ENCODE results near the gene NRXN3. TPM values are rescaled to one million over a fixed set of nuclear protein-coding genes. Genes with fewer than 3 reads are reported as not detected.

The NRXN3 gene
- total RNA-seq, 1 experiment from 2014 or later = not detected

GRCh38 chr14:79177106-79177505 is 1006.9 kb downstream of the NRXN3 start:
- ChIA-PET POLR2A (no interaction called here), CTCF (no interaction called here)
- Histone ChIP-seq H3K4me3 (ENCODE audit: low read depth in 2 of 2, low read length in 2 of 2) (no peak overlapping the region), H3K4me1 (ENCODE audit: control insufficient read depth, insufficient read depth, low read length) (no peaks in the 10 kb centered on the region), H3K27ac (ENCODE audit: low read length) (no peak overlapping the region), H3K36me3 (ENCODE audit: control insufficient read depth, insufficient read depth, low read length) (no peaks in the 10 kb centered on the region), H3K27me3 (ENCODE audit: control insufficient read depth, insufficient read depth, low read length) (no peaks in the 10 kb centered on the region), H3K9me3 (ENCODE audit: control insufficient read depth, insufficient read depth, low read depth, low read length) (no peaks in the 10 kb centered on the region)
- DNase-seq (ENCODE audit: low read depth, low spot score) (no peak), ATAC-seq (no peak)
- in situ Hi-C loops (cut with HindIII; ENCODE audit: low pct_unique_long_range_greater_than_20kb, low sequenced_read_pairs) (no loop called here), intact Hi-C loops (cut with micrococcal nuclease; ENCODE audit: unreplicated experiment) (no loop called here)
- no peak for TF ChIP-seq TCF7L2 (IDR thresholded peaks at IDR 0.05; ENCODE audit: low read depth, low read length)
- TF ChIP-seq SIN3A (IDR thresholded peaks at IDR 0.05; ENCODE audit: borderline replicate concordance, insufficient read depth, low read depth, low read length) = no peak
- no TSS peak for BruUV-seq (replicated peaks)

- intact Hi-C loops (cut with micrococcal nuclease; ENCODE audit: unreplicated experiment) = no loop called here
- ATAC-seq (no peak), DNase-seq (ENCODE audit: low read depth, low spot score) (no peak)
- BruUV-seq (replicated peaks) = no TSS peak
- H3K4me1 ChIP-seq (ENCODE audit: control insufficient read depth, insufficient read depth, low read length) = no peaks in the 10 kb centered on the region
- CTCF ChIA-PET = no interaction called here
- in situ Hi-C loops (cut with HindIII; ENCODE audit: low pct_unique_long_range_greater_than_20kb, low sequenced_read_pairs) = no loop called here
- POLR2A ChIA-PET = no interaction called here
- H3K4me3 ChIP-seq (ENCODE audit: low read depth in 2 of 2, low read length in 2 of 2) = no peak overlapping the region
- H3K27ac ChIP-seq (ENCODE audit: low read length) = no peak overlapping the region
- no peaks in the 10 kb centered on the region for H3K9me3 ChIP-seq (ENCODE audit: control insufficient read depth, insufficient read depth, low read depth, low read length)
- TF ChIP-seq REST (IDR thresholded peaks at IDR 0.05; ENCODE audit: insufficient read depth in 1 of 2, low read depth in 2 of 2, low read length in 1 of 2) = no peak
- TF ChIP-seq POLR2AphosphoS5 (IDR thresholded peaks at IDR 0.05; ENCODE audit: low read depth, low read length) = no peak
- no peak for TF ChIP-seq SIN3A (IDR thresholded peaks at IDR 0.05; ENCODE audit: borderline replicate concordance, insufficient read depth, low read depth, low read length)
- no peak for TF ChIP-seq CTCF (IDR thresholded peaks at IDR 0.05)
- TF ChIP-seq TCF7L2 (IDR thresholded peaks at IDR 0.05; ENCODE audit: low read depth, low read length) = no peak
- H3K27me3 ChIP-seq (ENCODE audit: control insufficient read depth, insufficient read depth, low read length) = no peaks in the 10 kb centered on the region
- no peaks in the 10 kb centered on the region for H3K36me3 ChIP-seq (ENCODE audit: control insufficient read depth, insufficient read depth, low read length)
Measured at GRCh38 chr14:79178719-79179118, 1008.5 kb downstream of the NRXN3 start.

- ChIA-PET CTCF (no interaction called here), POLR2A (no interaction called here)
- H3K4me3 ChIP-seq (ENCODE audit: low read depth in 2 of 2, low read length in 2 of 2) = no peak overlapping the region
- no peaks in the 10 kb centered on the region for H3K27me3 ChIP-seq (ENCODE audit: control insufficient read depth, insufficient read depth, low read length)
- H3K36me3 ChIP-seq (ENCODE audit: control insufficient read depth, insufficient read depth, low read length) = no peaks in the 10 kb centered on the region
- intact Hi-C loops (cut with micrococcal nuclease; ENCODE audit: unreplicated experiment) (no loop called here), in situ Hi-C loops (cut with HindIII; ENCODE audit: low pct_unique_long_range_greater_than_20kb, low sequenced_read_pairs) (no loop called here)
- no peaks in the 10 kb centered on the region for H3K9me3 ChIP-seq (ENCODE audit: control insufficient read depth, insufficient read depth, low read depth, low read length)
- H3K4me1 ChIP-seq (ENCODE audit: control insufficient read depth, insufficient read depth, low read length) = no peaks in the 10 kb centered on the region
- no TSS peak for BruUV-seq (replicated peaks)
- DNase-seq (ENCODE audit: low read depth, low spot score) (no peak), ATAC-seq (no peak)
- no peak for TF ChIP-seq POLR2AphosphoS5 (IDR thresholded peaks at IDR 0.05; ENCODE audit: low read depth, low read length)
- TF ChIP-seq CTCF (IDR thresholded peaks at IDR 0.05) = no peak
- no peak for TF ChIP-seq TCF7L2 (IDR thresholded peaks at IDR 0.05; ENCODE audit: low read depth, low read length)
- no peak for TF ChIP-seq SIN3A (IDR thresholded peaks at IDR 0.05; ENCODE audit: borderline replicate concordance, insufficient read depth, low read depth, low read length)
- TF ChIP-seq REST (IDR thresholded peaks at IDR 0.05; ENCODE audit: insufficient read depth in 1 of 2, low read depth in 2 of 2, low read length in 1 of 2) = no peak
- H3K27ac ChIP-seq (ENCODE audit: low read length) = no peak overlapping the region
Measured at GRCh38 chr14:79179985-79180384, 1009.8 kb downstream of the NRXN3 start.

All from Panc1 (cell line).